MM.1S (cell line): Measurements from ENCODE around the gene CPT1A.

Experiments used
- DNase-seq: peaks from one replicate; pipeline ENCODE4 v3.0.0-alpha.2; 2015
- H2AFZ ChIP-seq: fragments of 300-600 bp; sonication (generic); 2 replicates; pipeline ENCODE4 v1.6.0; 2016; ENCODE audit warnings: antibody characterized with exemption, low read length
- H3F3A ChIP-seq: fragments of 300-600 bp; sonication (generic); 2 replicates; pipeline ENCODE4 v1.6.1; 2016; ENCODE audit warnings: mild to moderate bottlenecking, antibody characterized with exemption, low read length, moderate library complexity, mixed read lengths; ENCODE audit not compliant: insufficient read depth
- H3K27ac ChIP-seq: fragments of 300-600 bp; sonication (generic); 2 replicates; pipeline ENCODE4 v1.5.1; 2016; ENCODE audit warnings: mild to moderate bottlenecking, low read length
- H3K27me3 ChIP-seq: fragments of 300-600 bp; sonication (generic); replicated peaks from 2 replicates; pipeline ENCODE4 v1.6.0; 2016; ENCODE audit warnings: low read length; ENCODE audit not compliant: insufficient read depth
- H3K36me3 ChIP-seq: fragments of 300-600 bp; sonication (generic); replicated peaks from 2 replicates; pipeline ENCODE4 v1.6.1; 2016; ENCODE audit warnings: mild to moderate bottlenecking, low read length, mixed read lengths; ENCODE audit not compliant: insufficient read depth
- H3K4me1 ChIP-seq: fragments of 300-600 bp; sonication (generic); 2 replicates; pipeline ENCODE4 v1.6.1; 2016; ENCODE audit warnings: low read length, mixed read lengths
- H3K4me2 ChIP-seq: fragments of 300-600 bp; sonication (generic); 2 replicates; pipeline ENCODE4 v1.6.0; 2016; ENCODE audit warnings: low read depth, low read length
- H3K4me3 ChIP-seq: fragments of 300-600 bp; sonication (generic); 2 replicates; pipeline ENCODE4 v1.5.1; 2016; ENCODE audit warnings: low read length, mixed read lengths
- H3K79me2 ChIP-seq: fragments of 300-600 bp; sonication (generic); 2 replicates; pipeline ENCODE4 v1.6.1; 2016; ENCODE audit warnings: mixed run types, low read length, mixed read lengths
- H3K9ac ChIP-seq: fragments of 300-600 bp; sonication (generic); 2 replicates; pipeline ENCODE4 v1.6.1; 2016; ENCODE audit warnings: low read length, mixed read lengths
- H3K9me2 ChIP-seq: fragments of 300-600 bp; sonication (generic); replicated peaks from 2 replicates; pipeline ENCODE4 v1.6.1; 2016; ENCODE audit warnings: mild to moderate bottlenecking, low read length, mixed read lengths; ENCODE audit not compliant: insufficient read depth
- H3K9me3 ChIP-seq: fragments of 300-600 bp; sonication (generic); replicated peaks from 2 replicates; pipeline ENCODE4 v1.6.1; 2016; ENCODE audit warnings: mild to moderate bottlenecking, low read length, mixed read lengths; ENCODE audit not compliant: insufficient read depth
- H4K20me1 ChIP-seq: fragments of 300-600 bp; sonication (generic); 2 replicates; pipeline ENCODE4 v1.6.1; 2016; ENCODE audit warnings: mild to moderate bottlenecking, low read length, moderate library complexity, mixed read lengths; ENCODE audit not compliant: insufficient read depth
- EZH2 ChIP-seq: fragments of 300-600 bp; sonication (generic); optimal IDR thresholded peaks from 2 replicates; pipeline ENCODE3; 2017; ENCODE audit warnings: low read depth, mild to moderate bottlenecking, antibody characterized with exemption, low read length, mixed read lengths
- EZH2phosphoT487 ChIP-seq: fragments of 300-600 bp; sonication (generic); IDR thresholded peaks from 2 replicates; pipeline ENCODE4 v1.6.1; 2018; ENCODE audit warnings: antibody characterized with exemption, low read length
- TF ChIP-seq, protein P1 (sequence below): fragments of 300-600 bp; sonication (generic); IDR thresholded peaks from 2 replicates; pipeline ENCODE4 v1.5.1; 2016; ENCODE audit warnings: antibody characterized with exemption, low read length, mixed read lengths

The CPT1A gene

DNA sequence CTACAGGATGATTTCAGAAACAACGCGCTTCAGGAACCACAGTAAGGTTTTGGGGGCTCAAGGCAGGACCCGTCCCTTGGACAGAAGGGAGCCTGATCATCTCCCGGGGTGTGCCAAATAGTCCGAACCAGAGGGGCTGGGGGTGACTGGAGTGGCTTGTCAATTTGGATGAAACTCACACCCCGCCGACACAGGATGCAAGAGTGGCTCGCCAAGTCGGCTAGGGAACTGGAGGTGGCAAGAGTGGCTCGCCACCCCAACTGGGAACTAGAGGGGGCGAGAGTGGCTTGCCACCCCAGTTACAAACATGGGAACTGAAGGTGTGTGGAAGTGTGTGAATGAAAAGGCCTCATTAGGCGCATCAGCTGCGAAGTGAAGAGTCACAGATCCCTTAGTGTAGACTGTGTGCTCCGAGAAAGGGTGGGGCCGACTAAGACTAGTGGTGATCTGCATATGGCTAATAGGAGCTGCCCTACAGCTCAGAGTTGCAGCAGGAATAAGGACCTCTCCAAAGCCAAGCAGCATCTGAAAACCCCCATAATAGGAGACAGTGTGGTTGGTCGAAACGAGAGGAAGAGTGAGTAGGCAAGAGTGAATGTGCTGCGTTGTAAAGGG is 26.6 kb upstream of the CPT1A start:
- DNase-seq, result no peak
- no peak for TF ChIP-seq EZH2phosphoT487
- no peak for TF ChIP-seq EZH2
- TF ChIP-seq, protein P1, sequence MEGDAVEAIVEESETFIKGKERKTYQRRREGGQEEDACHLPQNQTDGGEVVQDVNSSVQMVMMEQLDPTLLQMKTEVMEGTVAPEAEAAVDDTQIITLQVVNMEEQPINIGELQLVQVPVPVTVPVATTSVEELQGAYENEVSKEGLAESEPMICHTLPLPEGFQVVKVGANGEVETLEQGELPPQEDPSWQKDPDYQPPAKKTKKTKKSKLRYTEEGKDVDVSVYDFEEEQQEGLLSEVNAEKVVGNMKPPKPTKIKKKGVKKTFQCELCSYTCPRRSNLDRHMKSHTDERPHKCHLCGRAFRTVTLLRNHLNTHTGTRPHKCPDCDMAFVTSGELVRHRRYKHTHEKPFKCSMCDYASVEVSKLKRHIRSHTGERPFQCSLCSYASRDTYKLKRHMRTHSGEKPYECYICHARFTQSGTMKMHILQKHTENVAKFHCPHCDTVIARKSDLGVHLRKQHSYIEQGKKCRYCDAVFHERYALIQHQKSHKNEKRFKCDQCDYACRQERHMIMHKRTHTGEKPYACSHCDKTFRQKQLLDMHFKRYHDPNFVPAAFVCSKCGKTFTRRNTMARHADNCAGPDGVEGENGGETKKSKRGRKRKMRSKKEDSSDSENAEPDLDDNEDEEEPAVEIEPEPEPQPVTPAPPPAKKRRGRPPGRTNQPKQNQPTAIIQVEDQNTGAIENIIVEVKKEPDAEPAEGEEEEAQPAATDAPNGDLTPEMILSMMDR, result no peak

DNA sequence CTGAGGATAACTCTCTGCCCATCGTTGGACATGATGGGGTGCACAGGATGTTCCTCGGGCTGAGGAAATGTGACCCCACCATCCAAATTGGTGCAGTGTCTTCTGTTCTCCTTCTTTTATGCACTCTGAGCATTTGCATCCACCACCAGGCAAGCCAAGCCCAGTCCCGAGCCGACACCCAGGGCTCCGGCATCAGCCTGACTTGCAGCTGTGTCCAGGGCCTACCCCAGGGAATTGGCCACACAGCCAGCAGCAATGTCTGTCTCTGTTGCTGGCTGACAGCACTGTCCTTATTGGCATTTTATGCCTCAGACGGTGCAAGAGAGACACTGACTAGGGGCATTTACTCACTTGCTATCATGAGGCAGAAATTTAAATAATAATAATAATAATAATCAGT is 25.4 kb upstream of the CPT1A start:
- TF ChIP-seq, protein P1, result no peak
- TF ChIP-seq EZH2phosphoT487, result no peak
- TF ChIP-seq EZH2, result no peak
- Histone ChIP-seq H3F3A (no peaks in the 10 kb centered on the region), H3K4me1 (no peaks in the 10 kb centered on the region), H3K9ac (no peak overlapping the region), H2AFZ (no peak overlapping the region), H3K4me2 (no peak overlapping the region), H3K9me3 (no peaks in the 10 kb centered on the region), H3K9me2 (no peaks in the 10 kb centered on the region), H4K20me1 (no peaks in the 10 kb centered on the region), H3K27me3 (peaks cover 49% of the 10 kb centered on the region), H3K4me3 (no peak overlapping the region), H3K79me2 (no peaks in the 10 kb centered on the region), H3K36me3 (no peaks in the 10 kb centered on the region), H3K27ac (no peak overlapping the region)
- DNase-seq, result no peak

More for the DNA sequence above, 26.6 kb upstream of the CPT1A start:
- no peak overlapping the region for H3K4me2 ChIP-seq
- no peaks in the 10 kb centered on the region for H4K20me1 ChIP-seq
- peaks cover 55% of the 10 kb centered on the region for H3K27me3 ChIP-seq
- no peaks in the 10 kb centered on the region for H3K9me3 ChIP-seq
- no peak overlapping the region for H3K4me3 ChIP-seq
- no peaks in the 10 kb centered on the region for H3K36me3 ChIP-seq
- H3K9ac ChIP-seq, result no peak overlapping the region
- no peaks in the 10 kb centered on the region for H3K79me2 ChIP-seq
- H3K9me2 ChIP-seq, result no peaks in the 10 kb centered on the region
- no peak overlapping the region for H2AFZ ChIP-seq
- H3K27ac ChIP-seq, result no peak overlapping the region
- H3F3A ChIP-seq, result no peaks in the 10 kb centered on the region
- H3K4me1 ChIP-seq, result no peaks in the 10 kb centered on the region

DNA sequence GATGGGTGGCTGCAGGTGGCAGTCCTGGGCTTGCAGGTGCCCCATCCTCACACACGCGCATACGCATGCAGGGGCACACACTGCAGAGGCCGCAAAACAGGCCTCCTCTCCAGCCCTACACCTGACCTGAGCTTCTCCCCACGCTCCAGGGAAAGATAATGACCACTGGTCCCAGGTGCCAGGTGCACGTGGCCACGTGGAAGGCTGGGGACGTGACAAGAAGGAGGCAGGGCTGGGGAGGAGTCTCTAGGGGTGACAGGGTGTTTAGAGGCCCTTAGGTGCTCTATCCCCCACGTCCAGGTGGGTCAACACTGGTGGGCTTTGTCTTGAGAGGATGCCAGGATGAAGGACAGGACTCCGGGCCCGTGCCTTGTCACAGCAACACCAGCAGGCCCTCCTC is 23.5 kb upstream of the CPT1A start:
- Histone ChIP-seq H3K79me2 (no peaks in the 10 kb centered on the region), H3K4me3 (no peak overlapping the region), H2AFZ (no peak overlapping the region), H3K36me3 (no peaks in the 10 kb centered on the region), H3K4me2 (no peak overlapping the region), H4K20me1 (no peaks in the 10 kb centered on the region), H3K9ac (no peak overlapping the region), H3F3A (no peaks in the 10 kb centered on the region), H3K27ac (no peak overlapping the region), H3K9me3 (no peaks in the 10 kb centered on the region), H3K27me3 (peaks cover 37% of the 10 kb centered on the region), H3K4me1 (no peaks in the 10 kb centered on the region), H3K9me2 (no peaks in the 10 kb centered on the region)
- no peak for DNase-seq
- TF ChIP-seq EZH2phosphoT487, result no peak
- TF ChIP-seq, protein P1, result no peak
- no peak for TF ChIP-seq EZH2
